Testis (tissue), 3 donors: ENCODE data around the gene COPG2. TPM values are rescaled to one million over a fixed set of nuclear protein-coding genes. Genes with fewer than 3 reads are reported as not detected.
A peak's percentile ranks its signal among the peaks of the same experiment; 100 is the strongest.

Source experiments
- DNase-seq: peaks from one replicate; pipeline ENCODE4 v3.0.0-alpha.2; 2019
- H3K27ac ChIP-seq, 2 donors: fragments of 200-600 bp; sonication (generic); one replicate each; pipeline ENCODE4 v1.5.1; 2019
- H3K27me3 ChIP-seq: fragments of 200-600 bp; sonication (generic); one replicate; pipeline ENCODE4 v1.5.1; 2019
- H3K36me3 ChIP-seq: fragments of 200-600 bp; sonication (generic); one replicate; pipeline ENCODE4 v1.5.1; 2017; ENCODE audit warnings: low read depth; ENCODE audit errors: missing control alignments
- H3K4me1 ChIP-seq: fragments of 200-600 bp; sonication (generic); one replicate; pipeline ENCODE4 v1.5.1; 2019
- H3K4me3 ChIP-seq, 2 donors: fragments of 200-600 bp; sonication (generic); one replicate each; pipeline ENCODE4 v1.5.1; 2017 to 2019
- H3K9me3 ChIP-seq: fragments of 200-600 bp; sonication (generic); one replicate; pipeline ENCODE4 v1.5.1; 2017
- POLR2A ChIP-seq: fragments of 450-650 bp; IDR thresholded peaks from one replicate; pipeline ENCODE4 v1.6.1; 2017; ENCODE audit warnings: antibody characterized with exemption, mild to moderate bottlenecking, moderate library complexity
- WGBS, 2 donors: methylation state at CpG; one replicate each; pipeline ENCODE4 v1.1.5; 2018; 5-methylcytosine and 5-hydroxymethylcytosine counted together
- intact Hi-C: fragments of 100-400 bp; cut with DNase I; formaldehyde crosslinking; loops from one replicate; pipeline ENCODE4 v1.15.1; 2023; ENCODE audit warnings: low total_unique reads
- polyA plus RNA-seq: library from polyadenylated mRNA; stranded (reverse); fragments of 350-450 nt; fragmentation: Illumina TruSeq; extraction: RNeasy Lipid Tissue Mini Kit (QIAGEN cat#74804); gene quantifications from one replicate; pipeline ENCODE4 v1.2.3, GENCODE V29; 2014; ENCODE audit warnings: low read depth, low replicate concordance; ENCODE audit not compliant: insufficient read depth
- total RNA-seq, 2 donors: library from RNA; depleted of rRNA; stranded (reverse); fragments of >200 nt; gene quantifications; one replicate each; pipeline ENCODE4 v1.2.3, GENCODE V29; 2016
- TF ChIP-seq, protein P1 (sequence below), 3 experiments: fragments of 450-650 bp in 2 of 3; fragments of 200-600 bp in 1 of 3; sonication (generic) in 1 of 3; IDR thresholded peaks; one replicate each; pipeline ENCODE4 v1.5.1; 2016 to 2019; ENCODE audit warnings: antibody characterized with exemption in 3 of 3, mild to moderate bottlenecking in 2 of 3, moderate library complexity in 1 of 3

Gene COPG2
- total and polyA plus RNA-seq, 3 donors from 2014 or later = 41.8 to 51.0 (median 44.2) TPM

- intact Hi-C loops = no loop called here
Observed at GRCh38 chr7:130485734-130486113, 182.8 kb downstream of the COPG2 start.

DNA sequence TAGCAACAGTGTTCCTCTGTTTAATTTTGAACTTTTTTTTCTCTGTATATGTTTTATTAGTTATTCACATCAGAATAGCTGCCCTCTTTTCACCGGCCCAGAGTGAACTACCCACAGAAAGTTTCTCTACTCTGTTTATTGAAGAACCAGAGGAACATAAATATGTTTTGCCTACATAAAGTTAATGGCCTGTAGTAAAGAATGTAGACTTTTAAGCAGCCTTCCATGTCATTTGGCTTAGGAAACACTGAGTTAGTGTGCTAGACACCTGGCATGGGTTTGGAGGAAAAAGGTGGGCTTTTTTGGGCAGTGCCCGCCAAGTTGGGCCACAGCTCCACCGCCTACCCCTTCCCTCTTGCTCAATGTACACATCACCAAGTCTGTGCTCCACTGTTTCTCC, 185.5 kb downstream of the COPG2 start:
- 93 to 95% methylated on average over 3 of the region's 3 CpGs for WGBS, 2 donors
- H3K27me3 ChIP-seq = no peaks in the 10 kb centered on the region
- intact Hi-C loops = no loop called here

More at GRCh38 chr7:130485734-130486113, 182.8 kb downstream of the COPG2 start:
- peak overlapping the region; percentile 47 to 69 for H3K4me3 ChIP-seq
- WGBS, 2 donors = 66% methylated on average over 11 of the region's 11 CpGs
- H3K9me3 ChIP-seq = no peaks in the 10 kb centered on the region
- H3K27ac ChIP-seq = no peak overlapping the region
- DNase-seq = no peak
- no peak for TF ChIP-seq POLR2A
- TF ChIP-seq, protein P1, sequence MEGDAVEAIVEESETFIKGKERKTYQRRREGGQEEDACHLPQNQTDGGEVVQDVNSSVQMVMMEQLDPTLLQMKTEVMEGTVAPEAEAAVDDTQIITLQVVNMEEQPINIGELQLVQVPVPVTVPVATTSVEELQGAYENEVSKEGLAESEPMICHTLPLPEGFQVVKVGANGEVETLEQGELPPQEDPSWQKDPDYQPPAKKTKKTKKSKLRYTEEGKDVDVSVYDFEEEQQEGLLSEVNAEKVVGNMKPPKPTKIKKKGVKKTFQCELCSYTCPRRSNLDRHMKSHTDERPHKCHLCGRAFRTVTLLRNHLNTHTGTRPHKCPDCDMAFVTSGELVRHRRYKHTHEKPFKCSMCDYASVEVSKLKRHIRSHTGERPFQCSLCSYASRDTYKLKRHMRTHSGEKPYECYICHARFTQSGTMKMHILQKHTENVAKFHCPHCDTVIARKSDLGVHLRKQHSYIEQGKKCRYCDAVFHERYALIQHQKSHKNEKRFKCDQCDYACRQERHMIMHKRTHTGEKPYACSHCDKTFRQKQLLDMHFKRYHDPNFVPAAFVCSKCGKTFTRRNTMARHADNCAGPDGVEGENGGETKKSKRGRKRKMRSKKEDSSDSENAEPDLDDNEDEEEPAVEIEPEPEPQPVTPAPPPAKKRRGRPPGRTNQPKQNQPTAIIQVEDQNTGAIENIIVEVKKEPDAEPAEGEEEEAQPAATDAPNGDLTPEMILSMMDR (IDR thresholded peaks at IDR 0.05) = no peak
- H3K27me3 ChIP-seq = no peaks in the 10 kb centered on the region
- H3K4me1 ChIP-seq = peaks cover 17% of the 10 kb centered on the region
- H3K36me3 ChIP-seq = no peaks in the 10 kb centered on the region

GRCh38 chr7:130481898-130482297, 186.7 kb downstream of the COPG2 start:
- Histone ChIP-seq H3K27ac (no peak overlapping the region), H3K36me3 (no peaks in the 10 kb centered on the region), H3K27me3 (no peaks in the 10 kb centered on the region), H3K4me3 (no peak overlapping the region), H3K9me3 (no peaks in the 10 kb centered on the region), H3K4me1 (no peaks in the 10 kb centered on the region)
- DNase-seq = no peak
- 38 to 65% methylated on average over 1 of the region's 1 CpG for WGBS, 2 donors
- TF ChIP-seq POLR2A = no peak
- TF ChIP-seq, protein P1 (IDR thresholded peaks at IDR 0.05) = no peak
- intact Hi-C loops = no loop called here

More for the DNA sequence above, 185.5 kb downstream of the COPG2 start:
- no peak overlapping the region for H3K4me3 ChIP-seq
- no peaks in the 10 kb centered on the region for H3K4me1 ChIP-seq
- no peaks in the 10 kb centered on the region for H3K36me3 ChIP-seq
- no peak for DNase-seq
- no peak for TF ChIP-seq POLR2A
- TF ChIP-seq, protein P1 (IDR thresholded peaks at IDR 0.05) = no peak
- no peaks in the 10 kb centered on the region for H3K9me3 ChIP-seq
- no peak overlapping the region for H3K27ac ChIP-seq

GRCh38 chr7:130479716-130480400, 188.7 kb downstream of the COPG2 start:
- intact Hi-C loops = no loop called here
- TF ChIP-seq POLR2A = no peak
- TF ChIP-seq, protein P1 (IDR thresholded peaks at IDR 0.05) = no peak
- DNase-seq = no peak
- no peak overlapping the region for H3K27ac ChIP-seq
- no peaks in the 10 kb centered on the region for H3K27me3 ChIP-seq
- 88 to 91% methylated on average over 1 of the region's 1 CpG for WGBS, 2 donors
- H3K9me3 ChIP-seq = no peaks in the 10 kb centered on the region
- no peak overlapping the region for H3K4me3 ChIP-seq
- no peaks in the 10 kb centered on the region for H3K36me3 ChIP-seq
- no peaks in the 10 kb centered on the region for H3K4me1 ChIP-seq

- Histone ChIP-seq H3K4me3 (no peak overlapping the region), H3K4me1 (no peaks in the 10 kb centered on the region), H3K27ac (no peak overlapping the region), H3K9me3 (no peaks in the 10 kb centered on the region), H3K27me3 (no peaks in the 10 kb centered on the region), H3K36me3 (no peaks in the 10 kb centered on the region)
- intact Hi-C loops = no loop called here
- no peak for DNase-seq
- TF ChIP-seq, protein P1 (IDR thresholded peaks at IDR 0.05) = no peak
- 77 to 78% methylated on average over 3 of the region's 3 CpGs for WGBS, 2 donors
Observed at GRCh38 chr7:130478991-130479390, 189.6 kb downstream of the COPG2 start.
